H1 (cell line): ENCODE measurements around the gene GTF2B. TPM values are rescaled to one million over a fixed set of nuclear protein-coding genes. Genes with fewer than 3 reads are reported as not detected.

ENCODE experiments used
- ASH2L ChIP-seq: fragments of 200-600, 300-600 bp; sonication (generic); IDR thresholded peaks from one replicate; pipeline ENCODE4 v1.7.1; 2017; ENCODE audit warnings: low read length
- CEBPB ChIP-seq: IDR thresholded peaks from 2 replicates; pipeline ENCODE4 v1.6.1; 2012; ENCODE audit warnings: low read depth, low read length
- CHD7 ChIP-seq: fragments of 300-600 bp; sonication (generic); IDR thresholded peaks from 2 replicates; pipeline ENCODE4 v1.7.1; 2012; ENCODE audit warnings: low read length, moderate library complexity, mild to moderate bottlenecking, inconsistent platforms; ENCODE audit not compliant: insufficient replicate concordance
- EGR1 ChIP-seq: IDR thresholded peaks from 2 replicates; pipeline ENCODE4 v1.6.1; 2011; ENCODE audit warnings: low read depth, low read length, borderline replicate concordance
- EZH2 ChIP-seq: fragments of 200-600 bp; sonication (generic); IDR thresholded peaks from 2 replicates; pipeline ENCODE4 v1.7.1; 2012; ENCODE audit warnings: low read depth, mild to moderate bottlenecking, moderate library complexity, low read length, inconsistent platforms; ENCODE audit not compliant: severe bottlenecking
- KDM4A ChIP-seq: IDR thresholded peaks from one replicate; pipeline ENCODE4 v1.7.1; 2012; ENCODE audit warnings: low read depth, mild to moderate bottlenecking, moderate library complexity, low read length, inconsistent platforms; ENCODE audit not compliant: severe bottlenecking
- RFX5 ChIP-seq: IDR thresholded peaks from 2 replicates; pipeline ENCODE4 v1.6.1; 2011; ENCODE audit warnings: low read depth, low read length, improper control_type of control experiment, borderline replicate concordance
- RNF2 ChIP-seq: fragments of 200-900, 300-1000 bp; sonication (generic); IDR thresholded peaks from 2 replicates; pipeline ENCODE4 v1.7.1; 2016; ENCODE audit warnings: borderline replicate concordance, low read depth, mild to moderate bottlenecking, antibody characterized with exemption, low read length; ENCODE audit not compliant: poor library complexity, severe bottlenecking; ENCODE audit errors: missing control alignments
- TEAD4 ChIP-seq: IDR thresholded peaks from 2 replicates; pipeline ENCODE4 v1.6.1; 2012; ENCODE audit warnings: low read depth, low read length, inconsistent platforms, mixed read lengths
- polyA plus RNA-seq, 7 experiments: library from polyadenylated mRNA; depleted of rRNA in 3 of 7; stranded (reverse) in 5 of 7; unstranded in 2 of 7; fragments of >200 nt in 5 of 7; fragments of 200-250 nt in 2 of 7; gene quantifications; 1 replicate in 5 of 7; 2 replicates in 1 of 7; 4 replicates in 1 of 7; pipeline versions ENCODE4 v1.2.1 to v1.2.3, GENCODE V29; 2011 to 2013; ENCODE audit warnings: missing spikeins in 2 of 7, mixed read lengths in 2 of 7
- total RNA-seq: library from RNA; stranded (reverse); fragmentation: NEBNext Ultra II Directional; extraction: Animal tissue kit (Norgen Biotek cat#: 25700); gene quantifications from 2 replicates; pipeline ENCODE4 v1.2.1, GENCODE V29; 2021
- TF ChIP-seq, protein P1 (sequence below): IDR thresholded peaks from 2 replicates; pipeline ENCODE4 v1.6.1; 2012; ENCODE audit warnings: inconsistent platforms

Gene GTF2B
- total and polyA plus RNA-seq, 2 of the 8 experiments (the other 6 are each of a cell fraction or from before 2014, with no cell fraction given) = 14.9 to 15.6 TPM

- TF ChIP-seq CHD7 = no peak
- peak; percentile 99 for TF ChIP-seq ASH2L
- TF ChIP-seq TEAD4 = no peak
- peak; percentile 93 for TF ChIP-seq KDM4A
- no peak for TF ChIP-seq RFX5
- peak; percentile 92 for TF ChIP-seq EGR1
- TF ChIP-seq CEBPB = no peak
- TF ChIP-seq EZH2 = no peak
- TF ChIP-seq, protein P1, sequence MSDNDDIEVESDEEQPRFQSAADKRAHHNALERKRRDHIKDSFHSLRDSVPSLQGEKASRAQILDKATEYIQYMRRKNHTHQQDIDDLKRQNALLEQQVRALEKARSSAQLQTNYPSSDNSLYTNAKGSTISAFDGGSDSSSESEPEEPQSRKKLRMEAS = peak; percentile 75
- TF ChIP-seq RNF2 = no peak
Measured at GRCh38 chr1:88891318-88891950, at the start of gene GTF2B (continued).
